Stimulated activated CD8-positive, alpha-beta memory T cell treated with anti-CD3 and anti-CD28 coated beads, Interleukin-7, amount 100 ng/mL, for 4 hours (primary cell): ENCODE results near the gene NAB1.
A peak's percentile ranks its signal among the peaks of the same experiment; 100 is the strongest.
"Not testable (repeated sequence)": the region's sequence is repeated elsewhere in the genome, so short reads cannot be mapped to it uniquely, and the experiment has no call there.

Source experiments
- DNase-seq, 2 donors: peaks; one replicate each; pipeline ENCODE4 v3.0.0-alpha.2; 2020; ENCODE audit warnings: low read depth in 2 of 2

The NAB1 gene, protein sequence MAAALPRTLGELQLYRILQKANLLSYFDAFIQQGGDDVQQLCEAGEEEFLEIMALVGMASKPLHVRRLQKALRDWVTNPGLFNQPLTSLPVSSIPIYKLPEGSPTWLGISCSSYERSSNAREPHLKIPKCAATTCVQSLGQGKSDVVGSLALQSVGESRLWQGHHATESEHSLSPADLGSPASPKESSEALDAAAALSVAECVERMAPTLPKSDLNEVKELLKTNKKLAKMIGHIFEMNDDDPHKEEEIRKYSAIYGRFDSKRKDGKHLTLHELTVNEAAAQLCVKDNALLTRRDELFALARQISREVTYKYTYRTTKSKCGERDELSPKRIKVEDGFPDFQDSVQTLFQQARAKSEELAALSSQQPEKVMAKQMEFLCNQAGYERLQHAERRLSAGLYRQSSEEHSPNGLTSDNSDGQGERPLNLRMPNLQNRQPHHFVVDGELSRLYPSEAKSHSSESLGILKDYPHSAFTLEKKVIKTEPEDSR

DNA sequence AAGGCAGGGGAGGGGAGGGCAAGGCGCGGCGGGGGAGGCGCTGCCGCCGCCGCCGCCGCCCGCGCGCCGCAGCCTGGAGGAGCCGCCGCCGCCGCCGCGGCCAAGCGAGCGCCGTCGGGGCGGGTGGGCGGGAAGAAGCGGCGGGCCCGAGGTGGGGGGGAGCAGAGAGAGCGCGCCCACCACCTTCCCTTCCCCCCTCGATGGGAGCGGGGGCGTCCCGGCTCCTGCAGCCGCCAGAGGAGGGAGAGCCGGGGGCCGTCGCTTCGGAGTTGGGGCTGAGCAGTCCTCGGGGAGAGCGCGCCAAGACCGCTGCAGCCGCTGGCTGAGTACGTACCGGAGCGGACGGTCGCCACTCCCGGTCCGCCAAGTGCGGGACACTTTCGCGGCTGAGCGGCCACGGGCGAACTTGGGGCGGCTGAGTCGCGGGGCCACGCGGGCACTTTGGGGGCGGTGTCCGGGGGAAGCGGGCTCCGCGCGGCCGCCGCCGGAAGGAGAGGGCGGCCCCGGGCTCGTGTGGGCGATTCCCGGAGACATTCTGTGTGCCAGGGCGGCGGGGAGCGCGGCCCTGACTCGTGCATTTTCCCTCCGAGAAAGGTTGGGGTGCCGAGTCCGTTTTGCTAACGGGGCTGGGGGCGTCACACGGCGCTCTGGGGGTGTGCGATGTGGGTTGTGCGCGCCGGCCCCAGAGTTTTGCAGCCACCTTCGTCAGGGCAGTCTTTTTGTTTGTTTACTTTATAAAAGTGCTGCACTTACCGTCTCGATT, at the start of gene NAB1:
Gene NAB1, plus strand, starts transcription at position 49 of the 763 bp plus-strand sequence. CDS start 10,094 bp downstream, outside the sequence.
- peak; percentile 62 to 82 for DNase-seq

DNA sequence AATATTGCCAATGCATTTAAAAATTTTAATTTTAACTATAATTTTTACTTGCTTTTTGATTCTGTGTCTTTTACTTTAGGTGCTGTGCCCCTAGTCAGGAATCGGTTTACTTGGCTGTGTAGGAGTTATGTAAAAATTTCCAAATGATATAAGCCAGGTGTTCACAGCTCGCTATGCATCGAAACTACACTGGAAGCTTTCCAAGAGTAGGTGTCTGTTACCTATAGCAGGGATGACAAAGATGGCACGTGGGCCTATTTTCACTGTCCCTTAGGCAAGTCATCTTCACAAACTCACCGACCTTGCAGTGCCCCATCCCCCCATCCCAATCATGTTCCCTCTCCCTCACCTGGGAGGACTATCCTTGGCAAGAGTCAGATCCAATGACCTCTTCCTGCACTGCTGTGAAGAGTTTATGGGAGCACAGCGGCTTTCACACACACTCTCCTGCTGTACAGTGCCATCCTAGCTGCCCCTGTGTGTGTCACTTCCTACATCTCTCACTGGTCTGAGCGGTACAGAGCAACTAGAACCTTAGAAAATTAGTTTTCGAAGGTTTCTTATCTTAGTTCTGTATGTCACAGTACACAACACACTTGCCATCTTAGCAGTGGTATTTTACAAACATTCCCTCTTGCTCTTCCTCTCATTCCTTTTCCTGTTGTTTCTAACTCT, 49.2 kb upstream of the NAB1 start:
- no peak for DNase-seq

DNA sequence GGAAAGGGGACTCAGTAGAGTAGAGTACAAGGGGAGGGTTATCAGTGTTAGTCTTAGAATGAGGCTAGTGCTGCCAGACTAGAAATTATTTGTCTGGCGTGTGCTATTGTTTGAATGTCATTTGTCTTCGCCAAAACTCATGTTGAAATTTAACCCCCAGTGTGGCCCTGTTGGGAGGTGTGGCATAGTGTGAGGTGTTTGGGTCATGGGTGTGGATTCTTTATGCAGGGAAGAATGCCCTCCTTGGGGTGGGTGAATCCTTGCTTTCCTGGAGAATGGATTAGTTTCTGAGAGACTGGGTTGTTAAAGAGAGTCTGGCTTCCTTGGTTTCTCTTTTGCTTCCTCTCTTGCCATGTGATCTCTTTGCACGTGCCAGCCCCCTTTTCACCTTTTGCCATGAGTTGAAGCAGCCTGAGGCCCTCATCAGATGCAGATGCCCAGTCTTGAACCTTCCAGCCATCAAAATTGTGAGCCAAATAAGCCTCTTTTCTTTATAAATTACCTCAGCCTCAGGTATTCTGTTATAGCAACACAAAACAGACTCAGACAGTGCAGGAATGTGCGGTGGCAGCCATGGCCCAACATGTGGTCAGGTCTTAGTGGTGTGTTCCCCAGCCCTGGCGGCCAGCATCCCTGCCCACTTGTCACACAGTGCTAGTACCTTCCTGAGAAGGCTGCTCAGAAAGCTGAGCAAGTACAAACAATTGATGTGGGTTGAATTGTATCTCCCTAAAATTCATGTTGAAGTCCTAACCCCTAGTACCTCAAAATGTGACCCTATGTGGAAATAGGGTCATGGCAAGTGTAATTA, 48.4 kb upstream of the NAB1 start:
- no peak for DNase-seq

DNA sequence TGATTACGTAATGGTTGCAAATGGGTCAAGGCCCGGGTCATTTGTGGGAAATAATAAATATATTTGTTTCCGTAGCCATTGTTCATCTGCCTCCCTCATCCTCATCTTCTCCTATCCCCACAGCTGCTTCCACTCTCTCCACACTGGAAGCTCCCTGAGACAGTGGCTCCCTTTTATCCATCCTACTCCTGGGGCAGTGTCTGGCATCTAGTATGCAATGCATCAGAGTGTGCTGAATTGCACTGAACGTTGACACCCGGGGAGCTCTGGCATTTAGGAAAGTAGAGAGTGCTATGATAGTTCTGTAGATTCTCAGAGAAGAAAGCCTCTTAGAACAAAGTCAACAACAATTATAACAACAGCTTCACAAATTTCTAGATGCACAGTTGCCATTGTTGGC, 45.5 kb upstream of the NAB1 start:
- DNase-seq: no peak

DNA sequence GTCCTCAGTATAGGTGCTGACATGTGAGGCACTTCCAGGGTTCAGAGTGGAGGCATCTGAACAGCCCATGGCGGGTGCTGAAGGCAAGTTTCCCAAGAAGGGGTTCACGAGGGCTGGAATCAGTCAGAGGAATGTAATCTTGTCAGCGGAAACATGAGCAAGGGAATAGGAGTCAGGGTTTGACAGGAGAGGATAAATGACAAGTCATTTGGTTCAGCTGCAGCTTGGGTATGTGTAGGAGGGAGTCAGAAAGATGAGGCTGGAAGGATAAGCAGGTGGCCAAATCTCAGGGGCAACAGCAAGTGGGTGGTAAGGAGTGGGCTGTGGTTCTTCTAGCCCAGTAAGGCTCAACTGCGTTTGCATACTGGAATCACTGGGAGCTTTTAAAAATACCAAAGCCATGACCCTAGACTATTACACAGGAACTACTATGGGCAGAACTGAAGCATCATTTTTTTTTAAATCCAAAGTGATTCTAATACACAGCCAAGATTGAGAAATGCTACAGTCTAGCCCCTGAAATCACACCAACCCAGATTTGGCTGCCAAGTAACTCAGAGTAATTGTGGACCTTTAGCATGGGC, 41.8 kb upstream of the NAB1 start:
- DNase-seq: no peak

DNA sequence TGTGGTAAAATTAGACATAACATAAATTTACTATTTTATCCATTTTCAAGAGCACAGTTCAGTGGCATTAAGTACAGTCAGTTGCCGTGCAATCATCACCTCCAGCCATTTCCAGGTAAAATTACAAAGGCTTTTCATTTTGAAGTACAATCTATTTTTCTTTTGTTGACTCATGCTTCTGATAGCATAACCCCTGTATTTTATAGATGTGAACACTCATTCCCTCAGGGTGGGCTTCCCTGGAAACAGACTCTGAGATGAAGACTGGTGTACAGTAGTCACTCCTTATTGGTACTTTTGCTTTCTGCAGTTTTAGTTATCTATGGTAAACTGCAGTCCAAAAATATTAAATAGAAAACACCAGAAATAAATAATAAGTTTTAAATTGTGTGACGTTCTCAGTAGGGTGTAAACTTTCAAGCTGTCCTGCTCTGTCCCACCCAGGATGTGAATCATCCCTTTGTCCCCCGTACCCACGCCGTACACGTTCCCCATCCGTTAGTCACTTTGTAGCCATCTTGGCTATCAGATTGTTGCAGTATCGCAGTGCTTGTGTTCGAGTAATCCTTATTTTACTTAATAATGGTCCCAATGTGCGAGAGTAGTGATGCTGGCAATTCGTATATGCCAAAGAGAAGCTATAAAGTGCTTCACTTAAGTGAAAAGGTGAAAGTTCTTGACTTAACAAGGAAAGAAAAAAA, 41.1 kb upstream of the NAB1 start:
- no peak for DNase-seq

DNA sequence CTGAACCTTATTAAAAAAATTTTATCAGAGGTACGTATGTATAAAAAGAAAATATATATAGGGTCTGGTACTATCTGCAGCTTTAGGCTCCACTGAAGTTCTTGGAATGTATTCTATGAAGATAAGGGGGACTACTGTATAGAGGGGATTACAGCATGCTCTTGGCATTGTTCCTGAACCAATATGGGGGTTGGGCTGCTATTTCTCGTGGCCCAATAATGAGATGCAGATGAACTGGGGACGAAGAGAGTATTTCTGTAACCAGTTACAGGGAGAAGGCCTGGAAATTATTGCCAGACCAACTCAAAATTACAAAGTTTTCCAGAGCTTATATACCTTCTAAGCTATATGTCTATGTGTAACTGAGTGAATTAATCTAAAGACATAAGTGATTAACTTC, 40.0 kb upstream of the NAB1 start:
- not testable (repeated sequence) for DNase-seq

DNA sequence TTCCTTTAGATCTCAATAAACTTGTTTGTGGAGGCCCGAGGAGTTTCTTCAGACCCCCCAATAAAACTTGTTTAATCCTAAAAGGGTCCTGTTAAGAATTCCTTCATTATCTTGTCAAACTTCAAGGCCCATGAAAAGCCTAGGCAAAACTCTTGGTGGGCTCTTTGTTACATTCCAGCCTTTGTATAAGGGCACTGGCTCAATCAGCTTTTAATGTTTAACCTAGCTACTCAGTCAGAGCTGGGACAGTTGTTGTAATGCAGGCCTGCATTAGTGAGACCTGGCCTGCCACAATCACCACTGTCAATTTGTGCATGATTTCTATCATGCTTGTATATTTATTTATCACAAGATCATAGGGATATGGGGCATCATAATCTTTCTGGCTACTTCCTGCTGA, 39.5 kb upstream of the NAB1 start:
- not testable (repeated sequence) for DNase-seq

DNA sequence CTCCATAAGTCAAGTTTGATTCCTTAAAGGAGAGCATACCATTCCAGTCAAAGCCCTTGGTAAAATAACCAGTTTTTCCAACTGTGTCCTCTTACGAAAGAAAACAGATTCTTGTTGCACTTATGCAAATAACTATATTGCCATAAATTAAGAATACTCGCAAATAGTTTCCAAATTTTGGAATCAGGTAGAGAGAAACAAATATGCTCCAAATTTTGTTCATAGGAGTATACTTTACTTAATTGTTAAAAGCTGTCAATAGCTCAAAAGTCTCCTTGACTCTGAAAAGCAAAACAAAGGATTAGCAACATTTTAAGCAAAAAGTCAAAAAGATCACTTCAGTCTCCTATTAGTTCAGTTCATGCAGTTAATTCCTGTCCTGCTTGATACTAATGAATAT, 38.4 kb upstream of the NAB1 start:
- DNase-seq: not testable (repeated sequence)

DNA sequence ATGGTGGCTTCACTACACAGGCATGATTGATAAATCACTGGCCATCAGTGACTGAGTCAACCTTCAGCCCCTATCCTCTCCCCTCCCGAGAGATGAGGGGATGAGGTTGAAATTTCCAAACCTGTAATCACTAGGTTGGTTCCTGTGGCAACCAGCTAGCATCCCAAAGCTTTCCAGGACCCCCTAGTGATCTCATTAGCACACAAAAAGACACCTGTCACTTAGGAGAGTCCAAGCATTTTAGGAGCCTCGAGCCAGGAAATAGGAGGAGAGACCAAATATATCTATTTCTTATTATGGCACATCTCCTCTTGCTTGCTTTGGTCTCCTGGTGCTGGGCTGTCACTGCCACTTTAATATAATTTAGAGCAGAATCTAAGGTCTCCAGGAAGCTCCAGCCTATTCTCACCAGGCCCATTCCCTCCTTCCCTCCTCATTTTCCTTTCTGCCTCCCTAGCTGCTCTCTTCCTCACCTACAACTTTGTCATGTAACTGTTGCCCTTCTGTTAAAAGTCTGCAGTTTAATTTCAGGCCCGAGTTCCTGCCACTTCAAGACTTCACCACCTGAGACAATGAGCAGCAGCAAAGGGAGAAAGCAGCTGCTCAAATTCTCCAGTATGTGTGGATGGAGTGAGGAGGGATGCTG, 33.2 kb upstream of the NAB1 start:
- DNase-seq: no peak

DNA sequence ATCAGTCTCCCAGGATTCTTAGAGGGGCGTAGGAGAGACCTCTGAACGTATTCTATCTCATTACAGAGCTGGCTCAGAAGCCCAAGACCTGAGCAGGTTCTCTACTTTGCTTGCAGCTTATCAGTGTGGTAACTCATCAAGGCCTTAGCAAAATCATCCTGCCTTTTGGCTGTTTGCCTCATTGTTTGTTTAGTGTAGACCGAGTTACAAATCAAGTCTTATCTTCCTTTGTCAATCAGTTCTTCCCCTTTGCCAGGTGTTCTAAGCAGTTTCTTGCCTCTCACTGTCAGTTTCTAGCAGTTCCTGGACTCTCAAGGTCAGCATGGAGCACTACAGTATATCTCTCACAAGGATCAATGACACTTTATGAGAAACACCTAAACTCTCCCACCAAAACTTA, 30.9 kb upstream of the NAB1 start:
- DNase-seq: no peak

DNA sequence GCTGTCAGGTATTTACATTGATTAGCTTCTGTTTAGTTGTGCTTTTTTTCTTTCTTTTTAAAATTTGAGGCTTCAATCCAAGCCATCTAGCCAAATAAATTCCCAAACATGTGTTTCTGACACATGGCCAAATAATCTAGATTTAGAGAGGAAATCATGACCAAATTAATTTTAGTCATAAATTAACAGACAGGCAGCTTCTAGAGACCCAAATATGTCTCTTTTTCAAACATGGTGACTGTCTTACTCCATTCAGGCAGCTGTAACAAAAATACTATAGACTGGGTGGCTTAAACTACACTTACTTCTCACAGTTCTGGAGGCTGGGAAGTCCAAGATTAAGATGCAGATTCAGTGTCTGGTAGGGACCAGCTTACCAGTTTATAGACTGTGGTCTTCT, 23.2 kb upstream of the NAB1 start:
- no peak for DNase-seq

DNA sequence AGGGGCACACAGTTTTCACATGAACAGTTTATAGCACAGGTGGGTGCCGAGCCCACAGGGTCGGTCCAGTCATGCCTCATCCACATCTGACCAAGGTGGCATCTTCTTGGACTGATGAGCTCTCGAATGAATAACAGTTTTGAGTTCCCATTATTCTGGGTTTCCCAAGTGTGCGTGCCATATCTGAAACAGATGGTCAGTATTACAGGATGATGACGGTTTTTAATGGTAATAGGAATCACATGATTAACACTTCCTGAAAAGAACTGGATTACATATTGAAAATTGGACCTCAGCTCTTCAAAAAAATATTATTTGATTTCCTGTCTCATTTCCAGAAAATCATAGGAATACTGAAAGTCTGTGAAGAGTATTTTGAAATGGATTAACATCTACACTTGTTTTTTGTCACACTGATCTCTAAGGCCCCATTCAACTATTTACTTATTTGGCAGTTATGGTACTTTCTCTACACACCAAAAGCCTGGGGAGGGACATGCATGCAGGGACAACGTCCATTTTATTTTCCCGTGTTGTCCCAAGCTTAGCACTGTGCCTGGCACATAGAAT, 22.2 kb upstream of the NAB1 start:
- DNase-seq: no peak

DNA sequence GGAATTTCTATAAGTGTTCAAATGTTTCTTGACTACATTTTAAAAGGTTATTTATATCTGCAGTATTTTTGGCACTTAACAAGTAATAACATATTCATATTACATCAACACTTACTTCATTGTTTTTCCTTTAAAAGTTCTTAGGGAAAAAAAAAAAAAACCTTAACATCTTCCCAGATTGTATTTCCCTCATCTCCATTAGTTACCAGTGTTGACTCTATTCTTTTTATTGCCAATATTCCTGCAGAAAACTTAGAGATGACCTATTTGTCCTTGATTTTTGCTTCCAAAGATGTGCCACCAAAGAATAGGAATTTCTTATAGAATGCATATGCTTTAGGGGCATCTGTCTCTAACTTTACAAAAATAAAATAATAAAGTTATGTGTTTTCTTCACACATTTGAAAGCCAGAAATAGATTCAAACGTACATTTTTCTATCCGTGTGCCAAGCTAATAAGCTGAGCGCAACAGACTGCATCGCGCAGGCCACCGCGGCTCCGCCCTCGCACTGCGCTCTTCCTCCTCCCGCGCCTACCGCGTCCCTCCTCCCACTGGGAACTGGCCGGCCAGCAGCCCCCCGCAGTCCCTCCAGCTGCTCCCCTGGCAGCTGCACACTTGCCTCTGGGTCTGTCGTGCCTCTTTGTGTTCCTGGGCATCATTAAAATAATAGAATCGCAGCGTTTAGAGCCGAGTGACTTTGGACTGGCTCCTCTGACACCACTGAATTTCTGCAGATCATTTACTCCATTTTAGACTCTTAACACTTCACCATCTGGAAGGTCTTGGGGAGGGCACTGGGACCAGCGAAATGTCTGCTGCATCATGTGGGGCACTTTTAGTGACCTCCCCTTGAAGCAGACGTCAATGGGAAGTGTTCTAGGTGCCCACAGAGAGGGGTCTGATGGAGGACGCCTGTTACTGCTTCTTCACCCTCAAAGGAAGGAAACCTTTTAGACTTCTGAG, 21.2 kb upstream of the NAB1 start:
- DNase-seq: no peak

DNA sequence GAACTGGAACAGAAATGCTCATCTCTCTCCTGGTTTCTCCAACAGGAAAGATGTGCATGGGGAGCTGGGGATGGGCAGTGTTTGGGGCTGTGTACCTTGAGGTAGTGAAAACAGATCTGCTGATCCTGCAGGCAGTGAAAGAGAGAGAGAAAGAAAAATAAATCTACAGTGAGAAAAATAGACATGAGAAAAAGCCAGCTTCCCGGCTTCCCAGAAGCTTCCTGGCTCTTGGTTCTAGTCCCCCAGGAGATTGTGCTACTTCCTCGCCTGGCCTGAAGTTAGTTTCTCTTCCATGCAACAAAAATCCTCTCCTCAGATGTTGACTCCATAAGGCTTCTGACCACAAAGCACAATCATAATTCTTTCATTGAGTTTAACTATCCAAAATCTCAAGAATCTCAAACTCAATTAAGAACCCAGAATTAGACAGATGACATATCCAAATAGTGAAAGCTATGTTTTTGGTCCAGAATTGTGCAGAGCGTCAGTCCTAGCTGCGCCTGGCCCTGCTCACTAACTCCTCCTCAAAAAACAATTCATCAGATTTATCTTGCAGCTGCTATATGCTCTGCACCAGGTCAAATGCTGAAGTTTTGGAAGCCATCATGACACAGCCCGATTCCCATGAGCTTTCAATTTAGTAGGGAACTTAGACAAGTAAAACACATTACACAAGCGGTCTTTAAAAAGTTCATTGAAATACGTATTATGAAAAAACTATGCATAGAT, 20.1 kb upstream of the NAB1 start:
- DNase-seq: no peak

DNA sequence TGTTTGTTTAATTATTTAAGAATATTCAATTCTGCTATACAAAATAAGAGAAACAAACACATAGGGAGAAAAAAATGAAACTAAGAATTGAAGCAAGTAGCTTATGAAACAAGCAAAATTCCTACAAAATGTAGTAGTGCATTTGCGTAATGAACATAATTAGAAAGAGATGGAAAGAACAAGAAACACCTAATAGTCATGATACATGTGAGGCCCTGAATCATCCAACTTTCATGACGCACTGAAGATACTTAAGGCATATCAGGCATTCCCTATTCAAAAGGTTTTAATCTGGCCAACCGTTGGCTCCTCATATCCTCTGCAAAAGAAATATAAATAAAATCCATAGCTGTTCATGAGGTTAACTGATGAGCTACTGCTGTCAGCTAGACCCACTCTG, 14.5 kb upstream of the NAB1 start:
- no peak for DNase-seq

DNA sequence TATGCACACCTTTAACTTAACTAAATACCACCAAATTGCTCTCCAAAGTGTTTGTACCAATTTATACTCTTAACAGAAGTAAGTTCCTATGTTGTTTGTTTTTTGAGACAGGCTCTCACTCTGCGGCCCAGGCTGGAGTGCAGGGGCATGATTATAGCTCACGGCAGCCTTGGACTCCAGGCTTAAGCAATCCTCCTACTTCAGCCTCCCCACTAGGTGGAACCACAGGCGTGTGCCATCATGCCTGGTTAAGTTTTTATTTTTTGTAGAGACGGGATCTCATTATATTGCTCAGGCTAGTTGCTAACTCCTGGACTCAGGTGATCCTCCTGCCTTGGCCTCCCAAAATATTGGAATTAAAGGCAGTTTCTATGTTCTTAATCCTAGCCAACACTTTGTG, 13.1 kb upstream of the NAB1 start:
- DNase-seq: no peak

DNA sequence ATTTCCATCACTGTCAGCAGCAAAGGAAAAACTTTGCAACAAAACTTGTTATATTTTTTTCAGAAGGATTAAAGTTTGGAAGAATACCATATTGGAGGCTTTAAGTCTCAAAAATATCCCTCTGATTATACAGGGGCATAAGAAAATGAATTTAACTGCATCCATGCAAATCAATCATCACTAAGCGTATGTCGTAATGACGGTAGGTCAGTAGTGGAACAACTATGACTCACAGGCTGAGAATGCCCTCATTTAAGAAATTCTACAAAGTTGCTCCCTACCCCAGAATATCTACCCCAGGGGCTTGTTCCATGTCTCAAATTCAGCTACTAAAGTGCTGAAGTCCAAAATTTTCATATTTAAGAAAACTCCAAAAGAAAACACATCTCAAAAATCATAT, 12.5 kb upstream of the NAB1 start:
- DNase-seq: no peak
